Astrocyte (in vitro differentiated cells and primary cell): ENCODE data around the gene TNIK. TPM values are rescaled to one million over a fixed set of nuclear protein-coding genes. Genes with fewer than 3 reads are reported as not detected.

Experiments used
- DNase-seq: peaks from one replicate; pipeline ENCODE4 v3.0.0-alpha.2; 2010; ENCODE audit warnings: low read depth
- FAIRE-seq: peaks from 2 replicates; lab custom pipeline; 2011; peaks lifted over from hg19 to GRCh38; lab: Jason Lieb, UNC
- H2AFZ ChIP-seq: 2 replicates; pipeline ENCODE4 v1.6.0; 2012; ENCODE audit warnings: low read depth, low read length, inconsistent platforms
- H3K27ac ChIP-seq: 2 replicates; pipeline ENCODE4 v1.5.1; 2011; ENCODE audit warnings: low read depth, low read length, inconsistent platforms
- H3K27me3 ChIP-seq: 2 replicates; pipeline ENCODE4 v1.6.0; 2011; ENCODE audit warnings: low read length, inconsistent platforms; ENCODE audit not compliant: insufficient read depth
- H3K36me3 ChIP-seq: 2 replicates; pipeline ENCODE4 v1.5.1; 2011; ENCODE audit warnings: low read length, inconsistent platforms; ENCODE audit not compliant: insufficient read depth
- H3K4me1 ChIP-seq: 2 replicates; pipeline ENCODE4 v1.5.1; 2011; ENCODE audit warnings: low read length, inconsistent platforms; ENCODE audit not compliant: insufficient read depth
- H3K4me2 ChIP-seq: 2 replicates; pipeline ENCODE4 v1.6.0; 2012; ENCODE audit warnings: low read length, inconsistent platforms
- H3K4me3 ChIP-seq: 2 replicates; pipeline ENCODE4 v1.5.1; 2011; ENCODE audit warnings: low read depth, mild to moderate bottlenecking, low read length, inconsistent platforms; ENCODE audit not compliant: insufficient read depth
- H3K79me2 ChIP-seq: 2 replicates; pipeline ENCODE4 v1.6.0; 2012; ENCODE audit warnings: mild to moderate bottlenecking, low read length, inconsistent platforms; ENCODE audit not compliant: insufficient read depth
- H3K9ac ChIP-seq: 2 replicates; pipeline ENCODE4 v1.6.0; 2012; ENCODE audit warnings: mild to moderate bottlenecking, low read length, inconsistent platforms
- H3K9me3 ChIP-seq: 2 replicates; pipeline ENCODE4 v1.5.1; 2012; ENCODE audit warnings: low read depth, mild to moderate bottlenecking, low read length, inconsistent platforms; ENCODE audit not compliant: insufficient read depth
- H4K20me1 ChIP-seq: 2 replicates; pipeline ENCODE4 v1.6.0; 2012; ENCODE audit warnings: low read length, inconsistent platforms; ENCODE audit not compliant: insufficient read depth
- H3K27ac Mint-ChIP-seq: one replicate; pipeline ENCODE4 v1.8.0; 2021; ENCODE audit warnings: mild to moderate bottlenecking, mixed read lengths; ENCODE audit not compliant: unreplicated experiment
- H3K27me3 Mint-ChIP-seq: one replicate; pipeline ENCODE4 v1.8.0; 2021; ENCODE audit warnings: low read depth, mixed read lengths; ENCODE audit not compliant: unreplicated experiment
- H3K36me3 Mint-ChIP-seq: one replicate; pipeline ENCODE4 v1.8.0; 2021; ENCODE audit warnings: low read depth, mixed read lengths; ENCODE audit not compliant: unreplicated experiment
- H3K4me1 Mint-ChIP-seq: one replicate; pipeline ENCODE4 v1.8.0; 2021; ENCODE audit warnings: low read depth, mixed read lengths; ENCODE audit not compliant: unreplicated experiment
- H3K4me3 Mint-ChIP-seq: one replicate; pipeline ENCODE4 v1.8.0; 2021; ENCODE audit warnings: mild to moderate bottlenecking, moderate library complexity, mixed read lengths; ENCODE audit not compliant: unreplicated experiment
- H3K9me3 Mint-ChIP-seq: one replicate; pipeline ENCODE4 v1.8.0; 2021; ENCODE audit warnings: mild to moderate bottlenecking, mixed read lengths; ENCODE audit not compliant: unreplicated experiment
- CTCF ChIP-seq: IDR thresholded peaks from 2 replicates; pipeline ENCODE4 v1.5.1; 2011; ENCODE audit warnings: low read depth, mild to moderate bottlenecking, inconsistent platforms, low read length, moderate library complexity; ENCODE audit not compliant: insufficient read depth
- EZH2 ChIP-seq: IDR thresholded peaks from 2 replicates; pipeline ENCODE4 v1.6.1; 2012; ENCODE audit warnings: mild to moderate bottlenecking, low read length, inconsistent platforms; ENCODE audit not compliant: insufficient read depth
- total RNA-seq: library from RNA; stranded (reverse); gene quantifications from 2 replicates; pipeline ENCODE4 v1.2.1, GENCODE V29; 2021

The TNIK gene
- total RNA-seq, 1 donor from 2014 or later, result 70.0 TPM

DNA sequence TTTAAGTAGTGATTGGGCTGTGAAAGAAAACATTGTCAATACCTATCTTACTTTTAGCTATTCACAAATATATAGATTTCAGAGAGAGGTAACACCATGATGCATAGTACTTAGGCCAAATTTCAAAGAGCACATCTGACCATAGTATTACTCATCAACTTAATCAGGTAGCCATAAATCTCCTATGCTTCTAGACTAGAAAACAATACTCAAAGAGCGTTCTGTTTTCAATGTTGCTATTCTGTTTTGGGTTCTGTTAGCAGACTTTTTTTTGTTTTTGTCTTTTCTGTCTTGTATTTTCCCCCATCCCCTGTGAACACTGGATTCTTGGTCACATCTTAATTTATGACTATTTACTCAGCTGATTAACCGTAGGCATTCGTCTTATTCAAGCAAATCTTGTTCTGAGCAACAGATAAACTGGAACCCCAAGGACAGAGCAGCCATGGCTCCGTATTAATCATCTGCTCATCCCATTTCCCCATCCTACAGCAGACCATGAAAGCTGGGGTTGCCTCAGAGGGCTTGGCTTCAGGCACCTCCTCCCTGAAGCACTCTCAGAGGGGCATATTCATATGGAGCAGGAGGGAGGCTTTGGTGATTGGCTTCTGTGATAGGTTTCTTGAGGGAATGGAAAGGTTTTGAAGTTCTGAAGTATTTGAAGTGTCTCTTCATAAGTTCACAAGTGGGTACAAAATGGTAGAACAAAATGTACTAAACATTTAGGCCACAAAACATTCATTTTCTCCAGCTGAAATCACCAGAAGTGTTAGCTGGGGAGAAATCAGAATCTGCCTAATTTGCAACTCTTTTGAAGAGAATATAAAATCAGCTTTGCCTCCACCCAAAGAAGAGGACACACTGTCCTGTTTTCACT is 105.3 kb downstream of the TNIK start:
- Histone ChIP-seq H3K27me3 (no peaks in the 10 kb centered on the region), H3K4me1 (peaks cover 28% of the 10 kb centered on the region), H3K79me2 (no peaks in the 10 kb centered on the region), H3K4me2 (no peak overlapping the region), H3K9me3 (no peaks in the 10 kb centered on the region), H2AFZ (no peak overlapping the region), H3K9ac (no peak overlapping the region), H4K20me1 (peaks cover 8% of the 10 kb centered on the region), H3K36me3 (no peaks in the 10 kb centered on the region), H3K27ac (no peak overlapping the region), H3K4me3 (no peak overlapping the region)
- Mint-ChIP-seq H3K4me3 (no peak overlapping the region), H3K27me3 (no peaks in the 10 kb centered on the region), H3K4me1 (peaks cover 56% of the 10 kb centered on the region), H3K9me3 (no peaks in the 10 kb centered on the region), H3K27ac (no peak overlapping the region), H3K36me3 (peaks cover 5% of the 10 kb centered on the region)
- FAIRE-seq, result no peak
- TF ChIP-seq EZH2, result no peak
- no peak for TF ChIP-seq CTCF
- peak; percentile 25 for DNase-seq

- H4K20me1 ChIP-seq, result peaks cover 8% of the 10 kb centered on the region
- Mint-ChIP-seq H3K27ac (no peak overlapping the region), H3K4me3 (no peak overlapping the region), H3K36me3 (peaks cover 5% of the 10 kb centered on the region), H3K4me1 (peaks cover 62% of the 10 kb centered on the region), H3K9me3 (no peaks in the 10 kb centered on the region), H3K27me3 (no peaks in the 10 kb centered on the region)
- DNase-seq (no peak), FAIRE-seq (no peak)
- no peak overlapping the region for H3K9ac ChIP-seq
- peaks cover 28% of the 10 kb centered on the region for H3K4me1 ChIP-seq
- no peaks in the 10 kb centered on the region for H3K36me3 ChIP-seq
- H3K27me3 ChIP-seq, result peaks cover 3% of the 10 kb centered on the region
- no peak overlapping the region for H3K27ac ChIP-seq
- no peak overlapping the region for H3K4me3 ChIP-seq
- H3K9me3 ChIP-seq, result no peaks in the 10 kb centered on the region
- H2AFZ ChIP-seq, result no peak overlapping the region
- H3K4me2 ChIP-seq, result no peak overlapping the region
- no peak for TF ChIP-seq EZH2
- no peak for TF ChIP-seq CTCF
- no peaks in the 10 kb centered on the region for H3K79me2 ChIP-seq
Observed at GRCh38 chr3:171354049-171354705, 106.0 kb downstream of the TNIK start.
